WI38 (cell line): Measurements from ENCODE around the gene KIAA0232.
A peak's percentile ranks its signal among the peaks of the same experiment; 100 is the strongest.

Experiments
- H3K4me3 ChIP-seq: 2 replicates; pipeline ENCODE4 v1.5.1; 2011; ENCODE audit warnings: low read depth, mild to moderate bottlenecking, control low read depth, low read length
- TF ChIP-seq, protein P1 (sequence below): IDR thresholded peaks from 2 replicates; pipeline ENCODE4 v1.5.1; 2012; ENCODE audit warnings: low read depth, mild to moderate bottlenecking, control low read depth, low read length

The KIAA0232 gene

DNA sequence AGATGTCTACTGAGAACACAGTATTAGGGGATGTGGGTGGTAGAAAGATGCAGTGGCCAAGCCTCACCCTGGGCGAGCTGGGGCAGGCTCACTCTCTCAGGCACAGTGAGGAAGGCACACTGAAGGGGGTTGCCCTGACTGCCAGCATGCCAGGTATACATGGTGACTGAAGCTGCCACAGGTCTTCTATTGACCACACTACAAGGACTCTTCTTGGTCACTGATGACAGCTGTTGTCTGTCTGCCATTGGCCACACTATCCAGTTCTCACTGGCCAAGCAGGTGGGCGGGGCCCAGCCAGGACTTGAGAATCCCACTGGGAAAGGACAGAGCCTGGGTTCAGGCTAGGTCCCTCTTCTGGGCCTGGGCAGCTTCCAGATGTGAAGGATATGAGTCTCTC, 87.4 kb downstream of the KIAA0232 start:
- H3K4me3 ChIP-seq: no peak overlapping the region
- TF ChIP-seq, protein P1, sequence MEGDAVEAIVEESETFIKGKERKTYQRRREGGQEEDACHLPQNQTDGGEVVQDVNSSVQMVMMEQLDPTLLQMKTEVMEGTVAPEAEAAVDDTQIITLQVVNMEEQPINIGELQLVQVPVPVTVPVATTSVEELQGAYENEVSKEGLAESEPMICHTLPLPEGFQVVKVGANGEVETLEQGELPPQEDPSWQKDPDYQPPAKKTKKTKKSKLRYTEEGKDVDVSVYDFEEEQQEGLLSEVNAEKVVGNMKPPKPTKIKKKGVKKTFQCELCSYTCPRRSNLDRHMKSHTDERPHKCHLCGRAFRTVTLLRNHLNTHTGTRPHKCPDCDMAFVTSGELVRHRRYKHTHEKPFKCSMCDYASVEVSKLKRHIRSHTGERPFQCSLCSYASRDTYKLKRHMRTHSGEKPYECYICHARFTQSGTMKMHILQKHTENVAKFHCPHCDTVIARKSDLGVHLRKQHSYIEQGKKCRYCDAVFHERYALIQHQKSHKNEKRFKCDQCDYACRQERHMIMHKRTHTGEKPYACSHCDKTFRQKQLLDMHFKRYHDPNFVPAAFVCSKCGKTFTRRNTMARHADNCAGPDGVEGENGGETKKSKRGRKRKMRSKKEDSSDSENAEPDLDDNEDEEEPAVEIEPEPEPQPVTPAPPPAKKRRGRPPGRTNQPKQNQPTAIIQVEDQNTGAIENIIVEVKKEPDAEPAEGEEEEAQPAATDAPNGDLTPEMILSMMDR: no peak

DNA sequence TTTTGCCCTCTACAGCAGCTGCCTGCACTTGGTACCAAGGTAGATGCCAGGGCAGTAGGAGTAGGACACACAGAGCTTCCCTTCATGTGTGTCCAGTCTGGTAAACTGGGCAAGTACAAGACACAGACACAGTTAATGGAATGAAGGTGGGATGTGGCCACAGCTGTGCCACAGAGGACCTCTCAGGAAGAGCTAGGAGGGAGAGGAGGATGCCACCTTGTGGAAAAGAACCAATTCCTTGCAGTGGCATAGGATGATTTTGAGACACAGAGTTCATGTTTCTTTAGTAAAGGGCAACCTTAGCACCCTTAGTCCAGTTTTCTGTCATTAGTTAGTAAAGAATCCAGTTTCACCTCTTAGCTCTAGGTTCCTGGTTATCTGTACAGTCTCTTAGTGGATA, 90.8 kb downstream of the KIAA0232 start:
- TF ChIP-seq, protein P1: no peak
- H3K4me3 ChIP-seq: no peak overlapping the region

DNA sequence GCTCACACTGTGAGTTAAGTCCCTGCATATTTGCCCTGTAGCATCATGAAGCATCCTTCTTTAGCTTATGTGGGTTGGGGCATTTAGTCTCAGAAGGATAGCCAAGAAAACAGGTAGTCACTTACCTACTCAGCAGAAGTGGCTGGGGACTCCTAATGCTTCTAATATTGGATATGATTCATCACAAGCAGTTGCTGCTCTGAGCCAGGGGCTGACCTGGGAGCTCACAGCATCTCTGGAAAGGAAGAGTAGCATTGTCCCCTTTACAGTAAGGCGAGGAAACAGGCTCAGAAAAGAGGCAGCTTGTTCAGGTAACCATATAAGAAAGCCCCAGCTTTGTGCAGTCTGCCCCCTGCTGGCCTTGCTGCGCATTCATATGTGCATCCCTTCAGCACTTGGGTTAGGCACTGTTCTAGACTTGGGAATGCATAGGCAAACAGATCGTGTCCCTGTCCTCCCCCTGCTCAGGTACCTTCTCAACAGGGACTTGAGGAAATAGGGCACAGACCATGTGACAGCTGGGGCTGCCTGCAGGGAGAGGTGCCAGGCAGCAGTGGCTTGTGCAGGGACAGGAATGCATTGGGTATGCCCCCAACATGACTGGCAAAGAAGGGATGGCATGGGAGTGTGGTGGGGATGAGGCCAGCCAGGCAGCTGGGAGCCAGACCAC, 91.4 kb downstream of the KIAA0232 start:
- TF ChIP-seq, protein P1: peak; percentile 92
- H3K4me3 ChIP-seq: no peak overlapping the region

DNA sequence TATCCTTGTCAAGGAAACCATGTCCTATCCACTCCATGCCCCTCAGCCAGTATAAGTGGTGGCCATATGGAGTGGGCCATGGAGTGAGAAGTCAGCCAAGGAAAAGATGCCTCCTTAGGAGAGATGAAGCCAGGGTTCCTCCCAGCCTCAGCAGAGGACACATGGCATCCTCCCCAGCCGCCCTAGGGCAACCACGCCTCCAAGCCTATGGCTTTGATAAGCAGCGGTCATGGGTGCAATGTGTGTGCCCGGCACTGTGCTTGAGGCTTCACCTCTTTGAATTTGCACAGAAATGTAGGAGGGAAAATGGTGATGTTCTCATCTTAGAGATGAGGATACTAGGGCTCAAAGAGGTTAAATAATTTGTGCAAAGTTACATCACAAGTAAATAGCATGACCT, 92.5 kb downstream of the KIAA0232 start:
- H3K4me3 ChIP-seq: no peak overlapping the region
- TF ChIP-seq, protein P1: no peak

DNA sequence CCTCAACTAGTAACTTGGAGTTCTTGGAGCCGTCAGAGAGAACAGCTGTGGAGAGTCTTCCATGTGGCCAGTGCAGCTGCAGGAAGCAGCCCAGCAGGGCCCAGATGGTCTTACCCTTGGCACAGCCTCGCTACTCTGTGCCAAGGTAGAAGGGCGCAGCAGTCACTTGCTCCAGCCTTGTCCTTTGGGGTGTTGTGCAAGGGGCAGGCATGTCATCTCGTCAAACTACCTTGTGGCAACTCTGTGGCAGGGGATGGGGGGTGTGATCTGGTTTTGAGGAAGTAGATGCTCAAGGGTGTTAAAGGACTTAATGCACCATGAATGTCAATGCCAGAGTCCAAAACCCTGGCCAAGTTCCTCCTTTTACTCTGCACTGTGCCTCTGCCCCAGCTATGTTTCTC, 92.9 kb downstream of the KIAA0232 start:
- no peak overlapping the region for H3K4me3 ChIP-seq
- TF ChIP-seq, protein P1: no peak

DNA sequence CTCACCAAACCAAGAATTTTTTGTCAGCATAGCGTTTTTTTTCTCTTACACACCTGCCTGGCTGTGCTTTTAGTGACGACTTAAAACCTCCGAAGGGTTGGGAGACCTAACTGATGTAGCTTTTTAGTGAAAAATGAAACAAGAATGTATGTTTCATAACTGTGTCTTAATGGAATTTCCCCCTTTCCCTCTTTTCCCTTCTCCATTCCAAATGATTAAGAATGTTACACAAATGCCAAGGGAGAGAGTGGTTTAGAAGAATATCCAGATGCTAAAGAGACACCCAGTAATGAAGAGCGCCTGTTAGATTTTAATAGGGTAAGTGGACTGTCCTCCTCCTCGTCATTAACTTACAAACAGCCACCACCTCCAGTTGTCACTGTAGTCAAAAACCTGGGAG, 93.9 kb downstream of the KIAA0232 start:
- no peak overlapping the region for H3K4me3 ChIP-seq
- TF ChIP-seq, protein P1: no peak

DNA sequence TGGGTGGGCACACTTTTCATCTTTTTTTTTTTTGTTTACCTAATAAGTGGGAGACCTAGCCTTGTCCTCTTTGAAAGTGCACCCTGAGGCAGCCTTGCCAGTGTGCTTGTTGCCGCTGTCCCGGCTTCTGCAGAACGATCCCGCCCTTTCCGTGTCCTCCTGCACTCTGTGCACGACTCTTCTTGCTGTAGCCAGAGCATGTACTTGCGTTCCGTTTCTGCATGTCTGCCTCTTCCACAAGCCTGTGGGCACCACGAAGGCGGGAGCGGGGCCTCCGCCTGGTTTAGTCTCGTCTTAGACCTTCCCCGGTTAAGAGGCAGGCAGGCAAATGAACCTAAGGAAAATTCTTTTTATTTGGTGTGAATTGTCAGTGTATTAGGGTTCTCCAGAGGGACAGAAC, 94.5 kb downstream of the KIAA0232 start:
- H3K4me3 ChIP-seq: no peak overlapping the region
- TF ChIP-seq, protein P1: no peak
